CD4-positive, alpha-beta T cell treated with Interleukin-10 for 1 hour (primary cell): ENCODE data around the gene OPN1SW.

Experiments used
- DNase-seq: peaks from one replicate; pipeline ENCODE4 v3.0.0-alpha.2; 2020

OPN1SW gene

GRCh38 chr7:128757203-128757602, 18.4 kb downstream of the OPN1SW start:
- no peak for DNase-seq

- DNase-seq = no peak
These were observed 19.6 kb downstream of the OPN1SW start for GRCh38 chr7:128755819-128756476.

GRCh38 chr7:128755075-128755818, 20.3 kb downstream of the OPN1SW start:
- DNase-seq = no peak

- no peak for DNase-seq
These were observed 23.3 kb downstream of the OPN1SW start for GRCh38 chr7:128752251-128752650.

- DNase-seq = no peak
These were observed 28.1 kb downstream of the OPN1SW start for GRCh38 chr7:128747327-128748079.

- DNase-seq = no peak
These were observed 29.9 kb downstream of the OPN1SW start for GRCh38 chr7:128745706-128746105.

GRCh38 chr7:128744366-128744905, 31.2 kb downstream of the OPN1SW start:
- no peak for DNase-seq

- DNase-seq = no peak
These were observed 32.4 kb downstream of the OPN1SW start for GRCh38 chr7:128743112-128743772.

- no peak for DNase-seq
These were observed 33.4 kb downstream of the OPN1SW start for GRCh38 chr7:128742206-128742605.

GRCh38 chr7:128741491-128741890, 34.1 kb downstream of the OPN1SW start:
- DNase-seq = no peak

- no peak for DNase-seq
These were observed 34.6 kb downstream of the OPN1SW start for GRCh38 chr7:128740996-128741395.

GRCh38 chr7:128739990-128740682, 35.5 kb downstream of the OPN1SW start:
- no peak for DNase-seq

- peak; percentile 93 for DNase-seq
These were observed 36.3 kb downstream of the OPN1SW start, which contains the start of gene CALU for GRCh38 chr7:128739048-128739962. Gene CALU, plus strand, starts transcription at chr7:128739359. Its CDS starts 9,225 bp downstream, at chr7:128748584.

GRCh38 chr7:128738570-128739047, 37.0 kb downstream of the OPN1SW start:
- no peak for DNase-seq

- no peak for DNase-seq
These were observed 37.7 kb downstream of the OPN1SW start for GRCh38 chr7:128737867-128738385.

GRCh38 chr7:128737441-128737840, 38.2 kb downstream of the OPN1SW start:
- DNase-seq = no peak

GRCh38 chr7:128735436-128735835, 40.2 kb downstream of the OPN1SW start:
- no peak for DNase-seq

GRCh38 chr7:128734890-128735289, 40.7 kb downstream of the OPN1SW start:
- no peak for DNase-seq

- DNase-seq = no peak
These were observed 42.3 kb downstream of the OPN1SW start for GRCh38 chr7:128733278-128733645.

- DNase-seq = no peak
These were observed 42.9 kb downstream of the OPN1SW start for GRCh38 chr7:128732521-128733277.
